Measurements from ENCODE around the gene SDK2.

DNA sequence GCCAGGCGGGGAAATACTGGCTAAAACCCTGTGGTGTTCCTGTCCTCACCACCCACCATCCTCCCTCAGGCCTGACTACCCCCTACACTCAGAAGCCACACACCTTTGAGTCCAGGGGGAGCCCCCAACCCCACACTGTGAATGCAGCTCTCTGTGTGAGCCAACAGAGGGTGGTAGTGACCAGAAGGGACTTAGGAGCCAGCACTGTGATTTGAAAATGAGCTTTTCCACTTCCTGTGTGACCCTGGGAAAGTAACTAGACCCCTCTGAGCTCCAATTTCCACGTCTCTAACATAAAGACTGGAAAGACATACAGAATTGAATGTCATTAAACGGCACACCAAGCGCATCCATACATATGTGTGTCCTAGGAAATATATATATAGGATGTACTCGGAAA is 58.7 kb downstream of the SDK2 start:
- TF ChIP-seq, protein P1, sequence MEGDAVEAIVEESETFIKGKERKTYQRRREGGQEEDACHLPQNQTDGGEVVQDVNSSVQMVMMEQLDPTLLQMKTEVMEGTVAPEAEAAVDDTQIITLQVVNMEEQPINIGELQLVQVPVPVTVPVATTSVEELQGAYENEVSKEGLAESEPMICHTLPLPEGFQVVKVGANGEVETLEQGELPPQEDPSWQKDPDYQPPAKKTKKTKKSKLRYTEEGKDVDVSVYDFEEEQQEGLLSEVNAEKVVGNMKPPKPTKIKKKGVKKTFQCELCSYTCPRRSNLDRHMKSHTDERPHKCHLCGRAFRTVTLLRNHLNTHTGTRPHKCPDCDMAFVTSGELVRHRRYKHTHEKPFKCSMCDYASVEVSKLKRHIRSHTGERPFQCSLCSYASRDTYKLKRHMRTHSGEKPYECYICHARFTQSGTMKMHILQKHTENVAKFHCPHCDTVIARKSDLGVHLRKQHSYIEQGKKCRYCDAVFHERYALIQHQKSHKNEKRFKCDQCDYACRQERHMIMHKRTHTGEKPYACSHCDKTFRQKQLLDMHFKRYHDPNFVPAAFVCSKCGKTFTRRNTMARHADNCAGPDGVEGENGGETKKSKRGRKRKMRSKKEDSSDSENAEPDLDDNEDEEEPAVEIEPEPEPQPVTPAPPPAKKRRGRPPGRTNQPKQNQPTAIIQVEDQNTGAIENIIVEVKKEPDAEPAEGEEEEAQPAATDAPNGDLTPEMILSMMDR (IDR thresholded peaks at IDR 0.05), result no peak
- no peak for TF ChIP-seq POLR2A (IDR thresholded peaks at IDR 0.05)
